ENCODE measurements around the gene GLOD4. TPM values are rescaled to one million over a fixed set of nuclear protein-coding genes. Genes with fewer than 3 reads are reported as not detected.
"Not testable (repeated sequence)": the region's sequence is repeated elsewhere in the genome, so short reads cannot be mapped to it uniquely, and the experiment has no call there.

Gene GLOD4
- total RNA-seq, 4 donors from 2014 or later, result 41.1 to 73.1 (median 44.7) TPM

DNA sequence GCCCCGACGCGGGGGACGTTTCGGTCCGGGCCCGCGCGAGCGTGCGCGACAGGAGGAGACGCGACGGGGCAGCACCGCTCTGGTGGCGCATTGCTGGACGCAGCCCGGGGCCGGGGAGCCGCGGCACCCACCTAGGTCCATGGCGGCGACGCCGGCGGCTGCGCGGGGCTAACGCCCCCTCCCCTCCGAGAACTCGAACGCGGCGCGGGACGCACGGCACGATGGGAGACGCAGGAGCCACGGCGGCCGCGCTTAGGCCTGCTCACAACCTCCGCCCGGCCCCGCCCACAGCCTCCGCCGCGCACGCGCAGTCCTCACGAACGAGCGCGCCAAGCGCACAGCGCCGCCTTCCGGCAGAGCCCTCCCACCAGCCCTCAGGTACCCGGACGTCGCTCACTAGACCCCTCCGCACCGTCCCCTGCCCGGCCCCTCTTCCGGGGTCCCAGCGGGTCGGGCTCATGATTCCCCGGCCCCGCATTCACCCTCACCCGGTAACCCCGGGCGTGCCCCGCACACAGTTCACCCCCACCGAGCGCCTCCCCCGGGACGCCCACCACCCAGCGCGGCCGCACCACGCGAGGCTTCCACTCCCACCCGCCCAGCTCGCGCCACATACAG is 30.0 kb downstream of the GLOD4 start, which contains the start of gene GEMIN4:
TSS of gene GEMIN4 (minus strand) at position 263 of the 618 bp plus-strand sequence. CDS start at position 141, 122 bp downstream.
- TF ChIP-seq, protein P1, sequence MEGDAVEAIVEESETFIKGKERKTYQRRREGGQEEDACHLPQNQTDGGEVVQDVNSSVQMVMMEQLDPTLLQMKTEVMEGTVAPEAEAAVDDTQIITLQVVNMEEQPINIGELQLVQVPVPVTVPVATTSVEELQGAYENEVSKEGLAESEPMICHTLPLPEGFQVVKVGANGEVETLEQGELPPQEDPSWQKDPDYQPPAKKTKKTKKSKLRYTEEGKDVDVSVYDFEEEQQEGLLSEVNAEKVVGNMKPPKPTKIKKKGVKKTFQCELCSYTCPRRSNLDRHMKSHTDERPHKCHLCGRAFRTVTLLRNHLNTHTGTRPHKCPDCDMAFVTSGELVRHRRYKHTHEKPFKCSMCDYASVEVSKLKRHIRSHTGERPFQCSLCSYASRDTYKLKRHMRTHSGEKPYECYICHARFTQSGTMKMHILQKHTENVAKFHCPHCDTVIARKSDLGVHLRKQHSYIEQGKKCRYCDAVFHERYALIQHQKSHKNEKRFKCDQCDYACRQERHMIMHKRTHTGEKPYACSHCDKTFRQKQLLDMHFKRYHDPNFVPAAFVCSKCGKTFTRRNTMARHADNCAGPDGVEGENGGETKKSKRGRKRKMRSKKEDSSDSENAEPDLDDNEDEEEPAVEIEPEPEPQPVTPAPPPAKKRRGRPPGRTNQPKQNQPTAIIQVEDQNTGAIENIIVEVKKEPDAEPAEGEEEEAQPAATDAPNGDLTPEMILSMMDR (IDR thresholded peaks at IDR 0.05), result peak in 2 of 3 donors; percentile 62 to 78
- DNase-seq (ENCODE audit: low spot score) (peak; percentile 88), ATAC-seq (ENCODE audit: low FRiP score) (peak; percentile 97)

DNA sequence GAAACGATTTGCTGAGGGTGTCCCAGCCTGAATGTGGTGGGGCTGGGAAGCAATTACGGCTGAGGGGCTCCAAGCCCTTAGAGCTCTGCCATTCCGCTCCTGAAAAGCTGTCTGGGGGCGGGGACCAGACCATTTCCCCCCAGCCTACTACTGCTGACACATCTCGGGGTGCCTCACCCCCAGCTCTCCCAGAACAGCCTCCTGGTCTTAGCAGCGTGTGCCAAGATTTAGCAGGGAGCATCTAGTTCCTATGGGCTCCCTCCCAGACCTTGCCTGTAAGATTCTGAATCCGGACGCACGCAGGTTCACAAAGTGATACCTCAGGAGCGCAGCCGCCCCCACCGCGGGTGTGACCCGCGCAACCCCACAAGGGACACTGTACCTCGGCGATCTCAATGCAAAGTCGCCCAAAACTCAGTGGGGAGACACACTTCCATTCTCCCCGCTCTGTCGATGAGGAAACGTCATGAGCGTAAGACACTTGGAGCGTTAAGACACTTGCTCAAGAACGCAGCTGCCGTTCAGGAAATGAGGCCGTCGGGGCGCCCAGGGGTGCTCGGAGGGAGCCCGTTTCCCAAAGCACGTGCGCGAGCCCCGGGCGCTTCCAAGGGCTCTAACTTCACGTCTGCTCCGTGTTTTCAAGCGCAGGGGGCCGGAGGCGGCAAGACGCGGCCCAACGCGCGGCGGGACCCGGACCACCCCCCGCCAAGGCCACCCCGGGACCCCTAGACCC is 30.6 kb downstream of the GLOD4 start:
- no peak for DNase-seq (ENCODE audit: low spot score)
- TF ChIP-seq, protein P1 (IDR thresholded peaks at IDR 0.05), result no peak
- ATAC-seq (ENCODE audit: low FRiP score), result peak; percentile 34

DNA sequence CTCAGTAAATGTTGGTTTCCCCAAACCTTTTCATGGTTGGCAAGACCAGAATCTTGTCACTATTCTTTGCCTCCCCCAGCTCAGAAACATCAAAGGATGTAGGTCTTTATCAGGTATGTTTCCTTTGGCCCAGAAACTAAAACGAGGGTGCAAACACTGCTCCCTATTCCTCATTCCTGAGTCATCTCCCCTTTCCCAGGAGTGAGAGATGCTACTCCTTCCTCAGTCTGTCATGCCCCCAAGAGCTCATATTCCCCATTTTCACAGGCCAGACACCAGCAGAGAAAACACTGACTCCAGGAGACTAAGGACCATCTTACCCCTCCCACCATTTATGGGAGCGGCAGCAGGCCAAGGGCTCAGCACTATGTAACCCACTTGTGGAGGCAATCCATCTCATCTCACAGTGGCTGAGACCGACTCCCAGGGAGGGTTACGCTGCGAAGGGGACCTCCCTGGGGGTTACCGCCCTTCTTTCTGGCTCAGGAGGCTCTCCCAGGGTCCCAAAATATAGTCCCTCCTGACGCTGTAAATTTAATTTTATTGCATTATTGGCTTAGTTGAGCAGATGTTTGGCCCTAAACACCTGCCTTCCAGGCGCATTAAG is 31.5 kb downstream of the GLOD4 start:
- ATAC-seq (ENCODE audit: low FRiP score) (no peak), DNase-seq (ENCODE audit: low spot score) (no peak)
- TF ChIP-seq, protein P1 (IDR thresholded peaks at IDR 0.05), result no peak

DNA sequence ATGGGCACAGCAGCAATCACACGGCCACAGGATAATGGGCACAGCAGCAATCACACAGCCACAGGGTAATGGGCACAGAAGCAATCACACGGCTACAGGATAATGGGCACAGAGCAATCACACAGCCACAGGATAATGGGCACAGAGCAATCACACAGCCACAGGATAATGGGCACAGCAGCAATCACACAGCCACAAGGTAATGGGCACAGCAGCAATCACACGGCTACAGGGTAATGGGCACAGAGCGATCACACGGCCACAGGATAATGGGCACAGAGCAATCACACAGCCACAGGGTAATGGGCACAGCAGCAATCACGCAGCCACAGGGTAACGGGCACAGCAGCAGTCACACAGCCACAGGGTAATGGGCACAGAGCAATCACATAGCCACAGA is 32.7 kb downstream of the GLOD4 start:
- not testable (repeated sequence) for DNase-seq (ENCODE audit: low spot score); ATAC-seq (ENCODE audit: low FRiP score)

DNA sequence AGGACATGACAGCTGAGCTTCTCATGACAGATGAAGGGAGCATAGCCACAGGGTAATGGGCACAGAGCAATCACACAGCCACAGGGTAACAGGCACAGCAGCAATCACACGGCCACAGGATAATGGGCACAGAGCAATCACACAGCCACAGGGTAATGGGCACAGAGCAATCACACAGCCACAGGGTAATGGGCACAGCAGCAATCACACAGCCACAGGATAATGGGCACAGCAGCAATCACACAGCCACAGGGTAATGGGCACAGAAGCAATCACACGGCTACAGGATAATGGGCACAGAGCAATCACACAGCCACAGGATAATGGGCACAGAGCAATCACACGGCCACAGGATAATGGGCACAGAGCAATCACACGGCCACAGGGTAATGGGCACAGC is 33.5 kb downstream of the GLOD4 start:
- not testable (repeated sequence) for DNase-seq (ENCODE audit: low spot score); ATAC-seq (ENCODE audit: low FRiP score)

DNA sequence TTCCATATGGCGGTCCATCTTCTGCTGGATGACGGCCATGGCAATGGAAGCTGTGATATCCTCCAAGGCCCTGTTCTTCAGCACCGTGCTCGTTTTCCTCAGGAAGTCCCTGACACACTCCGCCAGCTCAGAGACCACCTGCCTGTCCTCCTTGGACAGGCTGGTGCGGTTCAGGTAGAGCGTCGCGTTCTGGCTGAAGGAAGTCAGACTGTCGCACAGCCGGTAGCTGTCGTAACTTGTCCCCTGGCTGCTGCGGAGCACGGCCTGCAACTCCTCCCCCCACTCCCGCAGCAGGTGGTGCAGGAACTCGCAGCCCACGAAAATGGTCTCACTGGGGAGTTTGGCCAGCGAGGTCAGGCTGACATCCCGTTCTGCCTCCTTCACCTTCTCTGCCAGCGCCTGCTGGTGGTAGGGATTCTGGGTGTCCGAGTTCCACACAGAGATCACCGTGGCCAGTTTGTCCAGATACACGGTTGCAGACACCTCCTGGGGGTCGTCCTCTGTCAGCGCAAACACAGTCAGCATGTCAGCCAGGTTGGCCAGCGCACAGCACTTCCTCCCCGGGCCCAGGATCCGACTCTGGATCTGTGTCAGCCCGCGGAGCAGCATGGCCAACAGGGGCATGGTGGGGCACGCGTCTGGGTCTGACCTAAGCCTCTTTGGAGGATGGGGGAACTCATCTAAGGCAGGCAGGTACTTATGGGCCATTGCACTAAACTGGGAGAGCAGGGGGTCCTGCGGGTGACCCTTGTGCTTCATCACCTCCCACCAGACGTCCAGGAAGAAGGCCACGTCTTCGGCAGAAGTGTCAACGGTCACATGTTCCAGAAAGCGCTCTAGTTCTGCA is 35.1 kb downstream of the GLOD4 start:
- TF ChIP-seq, protein P1 (IDR thresholded peaks at IDR 0.05), result no peak
- DNase-seq (ENCODE audit: low spot score) (no peak), ATAC-seq (ENCODE audit: low FRiP score) (no peak)

DNA sequence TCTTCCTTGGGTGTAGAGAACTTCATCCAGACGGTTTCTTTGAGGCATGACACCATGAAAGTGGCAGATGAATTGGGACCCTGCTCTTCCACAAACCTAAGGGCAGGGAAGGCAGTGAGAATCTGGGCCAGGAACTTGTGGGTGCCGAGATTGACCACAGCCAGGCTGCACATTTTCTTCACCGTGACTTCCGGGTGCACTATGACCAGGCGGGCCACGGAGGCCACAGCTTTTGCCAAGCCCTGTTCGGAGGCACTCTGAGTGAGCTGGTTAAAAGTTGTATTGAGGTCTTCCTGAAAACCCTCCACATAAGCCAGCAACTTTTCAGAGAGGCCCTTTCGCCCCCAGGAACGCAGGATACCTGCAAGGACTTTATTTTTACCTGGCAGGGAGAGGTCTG is 35.9 kb downstream of the GLOD4 start:
- DNase-seq (ENCODE audit: low spot score) (no peak), ATAC-seq (ENCODE audit: low FRiP score) (no peak)
- TF ChIP-seq, protein P1 (IDR thresholded peaks at IDR 0.05), result no peak

Data from omental fat pad (tissue), 4 donors.